HFFc6 (cell line): Measurements from ENCODE around the gene GDAP2. TPM values are rescaled to one million over a fixed set of nuclear protein-coding genes. Genes with fewer than 3 reads are reported as not detected.
A peak's percentile ranks its signal among the peaks of the same experiment; 100 is the strongest.

Experiments
- DNase-seq: peaks from one replicate; pipeline ENCODE4 v3.0.0-alpha.2; 2018
- H3K27ac Mint-ChIP-seq: 2 replicates; pipeline ENCODE4 v1.8.0; 2020; ENCODE audit warnings: mild to moderate bottlenecking, mixed read lengths
- H3K27me3 Mint-ChIP-seq: 2 replicates; pipeline ENCODE4 v1.8.0; 2021; ENCODE audit warnings: mild to moderate bottlenecking, moderate library complexity, mixed read lengths; ENCODE audit not compliant: insufficient read depth
- H3K36me3 Mint-ChIP-seq: 2 replicates; pipeline ENCODE4 v1.8.0; 2021; ENCODE audit warnings: low read depth, mixed read lengths
- H3K4me1 Mint-ChIP-seq: 2 replicates; pipeline ENCODE4 v1.8.0; 2020; ENCODE audit warnings: low read depth, mixed read lengths
- H3K4me3 Mint-ChIP-seq: 2 replicates; pipeline ENCODE4 v1.8.0; 2020; ENCODE audit warnings: mild to moderate bottlenecking, moderate library complexity, mixed read lengths
- H3K9me3 Mint-ChIP-seq: 2 replicates; pipeline ENCODE4 v1.8.0; 2020; ENCODE audit warnings: mild to moderate bottlenecking, mixed read lengths
- CTCF ChIP-seq: fragments of 200-600 bp; sonication (generic); IDR thresholded peaks from 2 replicates; pipeline ENCODE4 v1.5.0; 2021; ENCODE audit warnings: antibody characterized with exemption, mild to moderate bottlenecking
- total RNA-seq, 6 experiments: library from RNA; stranded (reverse); fragmentation: NEBNext Ultra II Directional; extraction: Animal tissue kit (Norgen Biotek cat#: 25700); gene quantifications; 2 replicates in 1 of 6; 3 replicates in 5 of 6; pipeline ENCODE4 v1.2.3, GENCODE V29; 2021

Gene GDAP2
- total RNA-seq, 6 experiments from 2014 or later, result 21.6 to 29.8 (median 27.1) TPM

GRCh38 chr1:117842408-117843170 lies 86.8 kb downstream of the GDAP2 start:
- Mint-ChIP-seq H3K4me3 (no peak overlapping the region), H3K27me3 (no peaks in the 10 kb centered on the region), H3K36me3 (peaks cover 41% of the 10 kb centered on the region), H3K9me3 (peaks cover 26% of the 10 kb centered on the region), H3K27ac (no peak overlapping the region), H3K4me1 (peaks cover 61% of the 10 kb centered on the region)
- peak; percentile 54 for TF ChIP-seq CTCF
- DNase-seq, result no peak

- H3K4me3 Mint-ChIP-seq, result no peak overlapping the region
- no peak for TF ChIP-seq CTCF
- peak overlapping the region; percentile 16 for H3K27ac Mint-ChIP-seq
- H3K36me3 Mint-ChIP-seq, result peaks cover 42% of the 10 kb centered on the region
- H3K9me3 Mint-ChIP-seq, result peaks cover 26% of the 10 kb centered on the region
- no peak for DNase-seq
- H3K4me1 Mint-ChIP-seq, result peaks cover 71% of the 10 kb centered on the region
- no peaks in the 10 kb centered on the region for H3K27me3 Mint-ChIP-seq
Observed at GRCh38 chr1:117841117-117841650, 88.2 kb downstream of the GDAP2 start.

- Mint-ChIP-seq H3K4me1 (peaks cover 84% of the 10 kb centered on the region), H3K36me3 (peaks cover 25% of the 10 kb centered on the region), H3K27me3 (peaks cover 1% of the 10 kb centered on the region; the same call in 1 of the 2 replicates), H3K4me3 (peak overlapping the region; percentile 70), H3K27ac (peak overlapping the region; percentile 82), H3K9me3 (peaks cover 13% of the 10 kb centered on the region)
- no peak for TF ChIP-seq CTCF
- peak; percentile 75 for DNase-seq
Observed at GRCh38 chr1:117838911-117839310, 90.5 kb downstream of the GDAP2 start.

GRCh38 chr1:117836069-117836468 lies 93.4 kb downstream of the GDAP2 start:
- Mint-ChIP-seq H3K36me3 (peaks cover 8% of the 10 kb centered on the region), H3K27me3 (peaks cover 1% of the 10 kb centered on the region; the same call in 1 of the 2 replicates), H3K9me3 (peaks cover 6% of the 10 kb centered on the region; the same call in 1 of the 2 replicates), H3K4me3 (no peak overlapping the region), H3K4me1 (peaks cover 61% of the 10 kb centered on the region), H3K27ac (no peak overlapping the region)
- no peak for TF ChIP-seq CTCF
- no peak for DNase-seq

- Mint-ChIP-seq H3K27me3 (peaks cover 1% of the 10 kb centered on the region; the same call in 1 of the 2 replicates), H3K9me3 (peaks cover 11% of the 10 kb centered on the region; the same call in 1 of the 2 replicates), H3K4me3 (no peak overlapping the region), H3K27ac (no peak overlapping the region), H3K36me3 (peaks cover 13% of the 10 kb centered on the region), H3K4me1 (peaks cover 44% of the 10 kb centered on the region)
- TF ChIP-seq CTCF, result no peak
- no peak for DNase-seq
Observed at GRCh38 chr1:117834416-117834815, 95.0 kb downstream of the GDAP2 start.
